Measurements from ENCODE around the gene SIGLEC12. TPM values are rescaled to one million over a fixed set of nuclear protein-coding genes. Genes with fewer than 3 reads are reported as not detected.

Gene SIGLEC12
- total and polyA plus RNA-seq, 10 donors: 2.0 to 65.1 (median 6.2) TPM

DNA sequence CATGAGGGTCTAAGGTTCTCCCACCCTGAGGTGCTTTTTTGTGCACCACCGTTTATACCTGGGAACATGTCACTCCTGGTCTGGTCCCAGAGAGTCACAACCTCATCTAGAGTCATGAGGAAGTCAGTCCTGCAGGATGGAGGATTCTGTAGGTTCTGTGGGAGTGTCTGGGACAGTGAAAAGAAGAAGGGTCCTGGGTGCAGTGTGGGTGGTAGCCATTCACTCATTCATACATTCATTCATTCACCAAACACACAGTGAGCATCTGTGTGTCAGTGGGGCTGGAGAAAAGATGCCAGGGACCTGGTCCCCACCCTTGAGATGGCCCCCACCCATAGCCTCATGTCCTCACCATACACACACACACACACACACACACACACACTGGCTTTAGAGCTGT is 32.0 kb downstream of the SIGLEC12 start:
- Histone ChIP-seq H3K4me3 (no peak overlapping the region), H3K4me1 (peaks cover 0 to 35% (median 2%) of the 10 kb centered on the region in 6 donors), H3K9me3 (no peaks in the 10 kb centered on the region), H3K36me3 (no peaks in the 10 kb centered on the region), H3K27me3 (replicated peaks in 1 of 7) (peaks cover 0 to 48% (median 4%) of the 10 kb centered on the region in 7 donors), H3K27ac (no peak overlapping the region)
- WGBS, 5 donors: 56 to 93% (median 67%) methylated on average over 1 of the region's 1 CpG
- intact Hi-C loops (cut with DNase I; ENCODE audit: low total_unique reads): loop anchor here (5.0 kb wide), 1 partner anchor 308 kb away; no protein-coding TSS in a partner anchor
- TF ChIP-seq POLR2AphosphoS5 (IDR thresholded peaks at IDR 0.05) (no peak), POLR2A (IDR thresholded peaks at IDR 0.05) (no peak)
- TF ChIP-seq, protein P1, sequence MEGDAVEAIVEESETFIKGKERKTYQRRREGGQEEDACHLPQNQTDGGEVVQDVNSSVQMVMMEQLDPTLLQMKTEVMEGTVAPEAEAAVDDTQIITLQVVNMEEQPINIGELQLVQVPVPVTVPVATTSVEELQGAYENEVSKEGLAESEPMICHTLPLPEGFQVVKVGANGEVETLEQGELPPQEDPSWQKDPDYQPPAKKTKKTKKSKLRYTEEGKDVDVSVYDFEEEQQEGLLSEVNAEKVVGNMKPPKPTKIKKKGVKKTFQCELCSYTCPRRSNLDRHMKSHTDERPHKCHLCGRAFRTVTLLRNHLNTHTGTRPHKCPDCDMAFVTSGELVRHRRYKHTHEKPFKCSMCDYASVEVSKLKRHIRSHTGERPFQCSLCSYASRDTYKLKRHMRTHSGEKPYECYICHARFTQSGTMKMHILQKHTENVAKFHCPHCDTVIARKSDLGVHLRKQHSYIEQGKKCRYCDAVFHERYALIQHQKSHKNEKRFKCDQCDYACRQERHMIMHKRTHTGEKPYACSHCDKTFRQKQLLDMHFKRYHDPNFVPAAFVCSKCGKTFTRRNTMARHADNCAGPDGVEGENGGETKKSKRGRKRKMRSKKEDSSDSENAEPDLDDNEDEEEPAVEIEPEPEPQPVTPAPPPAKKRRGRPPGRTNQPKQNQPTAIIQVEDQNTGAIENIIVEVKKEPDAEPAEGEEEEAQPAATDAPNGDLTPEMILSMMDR (IDR thresholded peaks at IDR 0.05 in 8 of 11, conservative IDR thresholded peaks at IDR 0.05 in 3 of 11): no peak
- DNase-seq: peak; percentile 10

DNA sequence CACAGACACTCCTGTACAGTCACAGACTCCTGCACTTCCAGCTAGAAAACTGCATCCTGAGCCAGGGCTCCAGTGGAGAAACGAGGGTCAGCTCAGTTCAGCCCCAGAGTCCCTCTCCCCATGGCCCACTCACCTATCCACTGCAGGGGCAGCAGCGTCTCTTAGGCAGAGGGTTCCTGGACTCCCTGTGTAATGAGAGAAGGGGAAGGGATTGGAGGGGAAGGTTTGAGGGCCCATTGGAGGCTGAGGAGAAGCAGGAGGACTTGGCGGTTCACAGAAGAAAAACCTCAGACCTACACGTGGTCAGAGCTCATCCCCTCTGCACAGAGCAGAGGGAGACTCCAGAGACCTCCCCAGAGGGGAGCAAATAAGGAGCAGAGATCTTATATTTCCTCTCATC is 32.4 kb downstream of the SIGLEC12 start:
- intact Hi-C loops (cut with DNase I; ENCODE audit: low total_unique reads): no loop called here
- Histone ChIP-seq H3K4me3 (no peak overlapping the region), H3K27me3 (replicated peaks in 1 of 7) (peaks cover 0 to 49% (median 4%) of the 10 kb centered on the region in 7 donors), H3K27ac (no peak overlapping the region), H3K4me1 (peaks cover 0 to 35% (median 2%) of the 10 kb centered on the region in 6 donors), H3K36me3 (no peaks in the 10 kb centered on the region), H3K9me3 (no peaks in the 10 kb centered on the region)
- no peak for TF ChIP-seq POLR2A (IDR thresholded peaks at IDR 0.05)
- no peak for TF ChIP-seq POLR2AphosphoS5 (IDR thresholded peaks at IDR 0.05)
- TF ChIP-seq, protein P1 (IDR thresholded peaks at IDR 0.05 in 8 of 11, conservative IDR thresholded peaks at IDR 0.05 in 3 of 11): no peak
- peak; percentile 21 for DNase-seq
- WGBS, 5 donors: 42 to 54% (median 49%) methylated on average over 4 of the region's 4 CpGs

DNA sequence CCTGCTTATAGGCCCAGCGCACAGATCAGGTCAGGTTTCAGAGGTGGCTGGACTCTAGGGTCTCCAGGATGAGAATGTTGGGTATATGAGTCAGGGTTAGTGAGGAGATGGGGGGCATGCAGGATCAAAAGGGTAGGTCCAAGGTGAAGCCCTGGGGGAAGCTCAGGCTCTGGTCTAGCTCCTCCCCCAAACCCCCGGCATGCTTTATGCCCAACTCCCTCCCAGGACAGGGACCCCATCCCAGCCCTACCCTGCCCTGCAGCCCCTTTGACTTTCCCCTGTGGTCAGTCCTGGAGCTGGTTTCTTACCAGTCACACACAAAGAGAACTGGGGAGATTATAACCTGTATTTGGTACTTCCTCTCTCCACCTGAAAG is 33.1 kb downstream of the SIGLEC12 start:
- Histone ChIP-seq H3K9me3 (no peaks in the 10 kb centered on the region), H3K36me3 (no peaks in the 10 kb centered on the region), H3K27me3 (replicated peaks in 1 of 7) (peaks cover 0 to 48% (median 2%) of the 10 kb centered on the region in 7 donors), H3K4me1 (peaks cover 0 to 35% (median 2%) of the 10 kb centered on the region in 6 donors), H3K4me3 (no peak overlapping the region), H3K27ac (no peak overlapping the region)
- peak; percentile 29 for DNase-seq
- TF ChIP-seq POLR2A (IDR thresholded peaks at IDR 0.05) (no peak), POLR2AphosphoS5 (IDR thresholded peaks at IDR 0.05) (no peak)
- TF ChIP-seq, protein P1 (IDR thresholded peaks at IDR 0.05 in 8 of 11, conservative IDR thresholded peaks at IDR 0.05 in 3 of 11): no peak
- intact Hi-C loops (cut with DNase I; ENCODE audit: low total_unique reads): no loop called here
- WGBS, 5 donors: 66 to 92% (median 86%) methylated on average over 2 of the region's 2 CpGs

DNA sequence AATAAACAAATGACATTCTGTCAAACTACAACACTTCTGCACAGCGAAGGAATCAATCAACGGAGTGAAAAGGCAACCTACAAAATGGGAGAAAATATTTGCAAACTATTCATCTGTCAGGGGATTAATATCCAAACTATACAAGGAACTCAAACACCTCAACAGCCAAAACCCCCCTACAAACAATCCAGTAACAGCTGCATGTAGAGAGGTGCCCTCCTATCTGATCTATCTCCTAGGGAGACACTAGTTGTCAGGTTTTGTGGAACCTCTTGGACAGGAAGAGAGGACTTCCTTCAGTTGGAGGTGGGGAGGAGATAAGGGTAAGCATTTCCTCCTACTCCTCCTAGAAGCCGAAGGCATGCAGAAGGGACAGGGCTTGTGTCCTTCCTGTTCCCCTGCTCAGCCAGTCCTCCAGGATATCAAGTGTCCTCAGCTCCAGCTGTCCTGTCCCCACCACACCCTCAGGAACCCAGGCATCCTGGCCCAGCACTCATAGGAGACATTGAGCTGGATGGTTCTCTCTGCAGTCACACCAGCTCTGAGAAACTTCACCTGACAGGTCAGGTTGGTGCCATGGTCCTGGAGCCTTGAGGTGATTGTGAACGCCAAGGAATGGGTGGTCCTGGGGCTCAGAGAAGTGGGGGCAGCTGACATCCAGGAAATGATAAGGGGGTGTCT is 33.6 kb downstream of the SIGLEC12 start:
- Histone ChIP-seq H3K9me3 (no peaks in the 10 kb centered on the region), H3K4me1 (peaks cover 0 to 36% (median 3%) of the 10 kb centered on the region in 6 donors), H3K27me3 (replicated peaks in 1 of 7) (peaks cover 0 to 48% (median 3%) of the 10 kb centered on the region in 7 donors), H3K4me3 (no peak overlapping the region), H3K36me3 (no peaks in the 10 kb centered on the region), H3K27ac (no peak overlapping the region)
- DNase-seq: peak; percentile 29
- intact Hi-C loops (cut with DNase I; ENCODE audit: low total_unique reads): no loop called here
- WGBS, 5 donors: 42 to 61% (median 50%) methylated on average over 4 of the region's 4 CpGs
- TF ChIP-seq POLR2AphosphoS5 (IDR thresholded peaks at IDR 0.05): no peak
- no peak for TF ChIP-seq POLR2A (IDR thresholded peaks at IDR 0.05)
- TF ChIP-seq, protein P1 (IDR thresholded peaks at IDR 0.05 in 8 of 11, conservative IDR thresholded peaks at IDR 0.05 in 3 of 11): no peak
